Right lobe of liver (tissue), 6 donors: Measurements from ENCODE around the gene GABBR1. TPM values are rescaled to one million over a fixed set of nuclear protein-coding genes. Genes with fewer than 3 reads are reported as not detected.

Source experiments
- ATAC-seq, 4 donors: fragments of 200-7000 bp; cut with Tn5 transposase; one replicate each; pipeline ENCODE4 v1.9.1; 2020; ENCODE audit warnings: mild to moderate bottlenecking in 4 of 4, moderate library complexity in 4 of 4
- DNase-seq, 3 donors: peaks; one replicate each; pipeline ENCODE4 v3.0.0-alpha.2; 2020
- H3K27ac ChIP-seq, 3 donors: fragments of 200-600 bp; one replicate each; pipeline ENCODE4 v1.8.0; 2022
- H3K27me3 ChIP-seq, 2 donors: fragments of 200-600 bp; one replicate each; pipeline ENCODE4 v1.8.0; 2022
- H3K36me3 ChIP-seq, 4 donors: fragments of 200-600 bp; sonication (generic) in 1 of 4; one replicate each; pipeline versions ENCODE4 v1.5.1 to v1.8.0; 2017 to 2022; ENCODE audit warnings: control low read depth in 1 of 4
- H3K4me1 ChIP-seq, 4 donors: fragments of 200-600 bp; sonication (generic) in 1 of 4; one replicate each; pipeline versions ENCODE4 v1.5.1 to v1.8.0; 2017 to 2022; ENCODE audit warnings: control low read depth in 1 of 4
- H3K4me3 ChIP-seq, 3 donors: fragments of 200-600 bp; one replicate each; pipeline ENCODE4 v1.8.0; 2022
- H3K9me3 ChIP-seq, 4 donors: fragments of 200-600 bp; sonication (generic) in 1 of 4; one replicate each; pipeline versions ENCODE4 v1.5.1 to v1.8.0; 2017 to 2022; ENCODE audit warnings: control low read depth in 1 of 4
- POLR2A ChIP-seq: fragments of 450-650 bp; IDR thresholded peaks from one replicate; pipeline ENCODE4 v1.6.1; 2017; ENCODE audit warnings: antibody characterized with exemption, mild to moderate bottlenecking
- WGBS: methylation state at CpG from one replicate; pipeline ENCODE4 v1.1.6; 2018; ENCODE audit warnings: low coverage, low lambda C conversion rate; ENCODE audit not compliant: insufficient coverage; ENCODE audit errors: missing lambda C conversion rate; 5-methylcytosine and 5-hydroxymethylcytosine counted together
- intact Hi-C, 2 donors: fragments of 100-400 bp; cut with DNase I; formaldehyde crosslinking; loops; one replicate each; pipeline versions ENCODE4 v1.11.2 to v1.14.1; 2022
- total RNA-seq, 6 experiments: library from RNA; depleted of rRNA in 2 of 6; stranded (reverse); fragments of >200 nt in 2 of 6; fragmentation: NEBNext Ultra II Directional in 3 of 6; extraction: Animal tissue kit (Norgen Biotek cat#: 25700) in 3 of 6; gene quantifications; one replicate each; pipeline versions ENCODE4 v1.1.0 to v1.2.4, GENCODE V29; 2016 to 2023
- TF ChIP-seq, protein P1 (sequence below), 4 donors: fragments of 200-600 bp in 3 of 4; fragments of 450-650 bp in 1 of 4; IDR thresholded peaks; one replicate each; pipeline versions ENCODE4 v1.5.1 to v1.8.0; 2016 to 2022; ENCODE audit warnings: antibody characterized with exemption in 4 of 4, mild to moderate bottlenecking in 2 of 4
- donor health status: DM: no; HTN: yes; CAD: no.
- donor health status: DM: no; HTN: no; CAD: no.
- donor health status: DM: no; HTN: no; CAD: no.
- donor health status: DM: no; HTN: yes; CAD: no.
- donor health status: DM: no; HTN: yes; CAD: no.

Gene GABBR1
- total RNA-seq, 6 experiments from 2014 or later: 2.4 to 5.6 (median 4.9) TPM

DNA sequence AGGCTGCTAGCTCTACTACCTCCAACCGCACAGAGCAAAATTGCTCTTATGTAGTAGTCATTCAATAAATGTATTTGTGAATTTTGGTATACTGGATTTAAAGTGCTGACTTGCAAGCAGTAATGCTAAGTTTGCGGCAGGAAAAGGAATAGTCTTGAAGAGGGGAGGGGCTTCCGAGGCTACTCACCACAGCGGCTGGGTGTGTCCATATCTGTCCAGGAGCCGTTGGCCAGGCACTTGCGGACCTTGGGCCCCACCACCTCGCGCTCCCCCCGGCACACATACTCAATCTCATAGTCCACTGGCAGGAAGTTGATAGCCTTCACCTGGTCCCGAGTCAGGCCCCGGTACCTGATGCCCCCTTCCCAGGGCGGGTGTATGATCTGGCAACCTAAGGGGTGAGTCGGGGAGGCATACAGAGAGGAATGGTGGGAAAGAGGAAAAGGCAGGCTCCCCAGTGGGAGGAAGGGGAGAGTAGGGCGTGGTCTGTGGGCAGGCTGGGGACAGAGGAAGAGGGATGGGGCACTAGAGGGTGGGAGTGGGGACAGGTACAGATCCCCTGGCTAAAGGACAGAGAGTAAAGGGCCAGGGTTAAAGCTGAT is 1.7 kb downstream of the GABBR1 start:
- intact Hi-C loops: no loop called here
- no peak for TF ChIP-seq POLR2A
- TF ChIP-seq, protein P1, sequence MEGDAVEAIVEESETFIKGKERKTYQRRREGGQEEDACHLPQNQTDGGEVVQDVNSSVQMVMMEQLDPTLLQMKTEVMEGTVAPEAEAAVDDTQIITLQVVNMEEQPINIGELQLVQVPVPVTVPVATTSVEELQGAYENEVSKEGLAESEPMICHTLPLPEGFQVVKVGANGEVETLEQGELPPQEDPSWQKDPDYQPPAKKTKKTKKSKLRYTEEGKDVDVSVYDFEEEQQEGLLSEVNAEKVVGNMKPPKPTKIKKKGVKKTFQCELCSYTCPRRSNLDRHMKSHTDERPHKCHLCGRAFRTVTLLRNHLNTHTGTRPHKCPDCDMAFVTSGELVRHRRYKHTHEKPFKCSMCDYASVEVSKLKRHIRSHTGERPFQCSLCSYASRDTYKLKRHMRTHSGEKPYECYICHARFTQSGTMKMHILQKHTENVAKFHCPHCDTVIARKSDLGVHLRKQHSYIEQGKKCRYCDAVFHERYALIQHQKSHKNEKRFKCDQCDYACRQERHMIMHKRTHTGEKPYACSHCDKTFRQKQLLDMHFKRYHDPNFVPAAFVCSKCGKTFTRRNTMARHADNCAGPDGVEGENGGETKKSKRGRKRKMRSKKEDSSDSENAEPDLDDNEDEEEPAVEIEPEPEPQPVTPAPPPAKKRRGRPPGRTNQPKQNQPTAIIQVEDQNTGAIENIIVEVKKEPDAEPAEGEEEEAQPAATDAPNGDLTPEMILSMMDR (IDR thresholded peaks at IDR 0.05): no peak
- WGBS: 28% methylated on average over 13 of the region's 14 CpGs
- Histone ChIP-seq H3K4me3 (no peak overlapping the region), H3K36me3 (no peaks in the 10 kb centered on the region), H3K27me3 (peaks cover 0 to 18% of the 10 kb centered on the region in 2 donors), H3K9me3 (no peaks in the 10 kb centered on the region), H3K4me1 (no peaks in the 10 kb centered on the region), H3K27ac (no peak overlapping the region)
- ATAC-seq (no peak), DNase-seq (no peak)

DNA sequence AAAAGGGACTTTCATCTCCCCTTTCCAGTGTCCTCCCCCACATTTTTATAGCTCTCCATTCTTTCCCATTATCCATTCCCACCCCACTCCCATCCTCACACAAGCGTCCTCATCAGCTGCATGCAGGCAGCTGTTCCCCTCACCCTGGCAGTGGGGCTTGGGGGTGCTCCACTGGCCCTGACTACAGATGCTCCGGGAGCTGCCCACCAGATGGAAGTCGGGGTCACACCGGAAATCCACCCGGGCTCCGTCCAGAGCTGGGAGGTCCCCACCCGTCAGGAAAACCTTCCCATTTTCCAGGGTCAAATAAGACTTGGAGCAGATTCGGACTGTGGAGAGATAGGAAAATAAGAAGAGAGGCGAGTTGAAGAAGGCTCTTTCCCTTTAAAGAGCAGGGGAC is 2.7 kb downstream of the GABBR1 start:
- intact Hi-C loops: no loop called here
- no peak for TF ChIP-seq POLR2A
- TF ChIP-seq, protein P1 (IDR thresholded peaks at IDR 0.05): no peak
- DNase-seq: no peak
- 30% methylated on average over 9 of the region's 9 CpGs for WGBS
- H3K4me1 ChIP-seq: no peaks in the 10 kb centered on the region
- H3K27me3 ChIP-seq: peaks cover 0 to 18% of the 10 kb centered on the region in 2 donors
- ATAC-seq: no peak
- no peaks in the 10 kb centered on the region for H3K36me3 ChIP-seq
- no peak overlapping the region for H3K27ac ChIP-seq
- H3K4me3 ChIP-seq: no peak overlapping the region
- H3K9me3 ChIP-seq: no peaks in the 10 kb centered on the region

DNA sequence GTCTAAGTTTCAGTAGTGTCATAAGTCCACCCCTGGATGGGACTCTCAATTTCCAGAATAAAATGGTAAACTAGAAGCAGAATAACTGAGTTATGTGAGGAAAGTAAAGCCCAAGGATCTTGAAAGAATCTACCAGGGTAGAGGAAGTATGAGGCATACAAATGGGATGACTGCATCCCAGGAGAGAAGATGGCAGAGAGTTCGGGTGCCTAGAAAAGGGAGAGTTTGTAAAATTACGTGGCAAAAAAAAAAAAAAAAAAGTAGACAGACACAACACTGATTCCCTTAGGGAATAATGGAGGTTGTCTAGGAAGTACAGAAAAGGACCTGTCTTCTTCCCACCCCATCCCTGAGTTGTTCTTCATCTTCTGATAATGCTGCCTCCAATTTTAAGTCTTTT is 3.4 kb downstream of the GABBR1 start:
- no peaks in the 10 kb centered on the region for H3K36me3 ChIP-seq
- WGBS: 46% methylated on average over 2 of the region's 2 CpGs
- TF ChIP-seq, protein P1 (IDR thresholded peaks at IDR 0.05): no peak
- TF ChIP-seq POLR2A: no peak
- no peak overlapping the region for H3K4me3 ChIP-seq
- intact Hi-C loops: no loop called here
- ATAC-seq (no peak), DNase-seq (no peak)
- no peaks in the 10 kb centered on the region for H3K4me1 ChIP-seq
- H3K27me3 ChIP-seq: peaks cover 0 to 18% of the 10 kb centered on the region in 2 donors
- H3K9me3 ChIP-seq: no peaks in the 10 kb centered on the region
- no peak overlapping the region for H3K27ac ChIP-seq

- H3K27me3 ChIP-seq: peaks cover 0 to 18% of the 10 kb centered on the region in 2 donors
- peak; percentile 63 to 79 (median 75) for DNase-seq
- no peaks in the 10 kb centered on the region for H3K9me3 ChIP-seq
- peak overlapping the region; percentile 18 to 44 (median 34) for H3K4me3 ChIP-seq
- TF ChIP-seq POLR2A: no peak
- TF ChIP-seq, protein P1 (IDR thresholded peaks at IDR 0.05): peak; percentile 12 to 59 (median 54)
- ATAC-seq: peak; percentile 62 to 71 (median 66)
- no peaks in the 10 kb centered on the region for H3K4me1 ChIP-seq
- peak overlapping the region; percentile 21 to 38 (median 32) for H3K27ac ChIP-seq
- intact Hi-C loops: no loop called here
- no peaks in the 10 kb centered on the region for H3K36me3 ChIP-seq
- 3% methylated on average over 30 of the region's 32 CpGs for WGBS
Observed at GRCh38 chr6:29628419-29629281, 4.3 kb downstream of the GABBR1 start.
